ENCODE measurements around the gene FCN1.

Gene FCN1

DNA sequence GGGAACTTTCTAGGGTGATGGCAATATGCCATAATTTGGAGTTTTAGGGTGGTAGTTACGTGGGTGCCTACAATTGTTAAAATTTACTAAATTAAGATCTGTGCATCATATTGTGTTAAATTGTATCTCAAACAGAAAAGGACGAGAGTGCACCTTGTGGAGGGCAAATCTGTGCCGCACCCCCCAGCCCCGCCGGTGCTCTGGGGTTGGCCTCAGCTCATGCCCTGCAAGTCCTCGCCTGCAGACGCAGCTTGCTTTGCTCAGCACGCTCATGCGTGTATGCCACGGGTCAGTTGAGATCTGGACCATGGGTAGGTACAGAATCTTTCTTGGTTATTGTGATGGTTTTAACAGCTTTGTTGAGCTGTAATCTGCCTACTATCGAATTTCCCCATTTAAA is 33.7 kb upstream of the FCN1 start:
- DNase-seq (ENCODE audit: low spot score): no peak

DNA sequence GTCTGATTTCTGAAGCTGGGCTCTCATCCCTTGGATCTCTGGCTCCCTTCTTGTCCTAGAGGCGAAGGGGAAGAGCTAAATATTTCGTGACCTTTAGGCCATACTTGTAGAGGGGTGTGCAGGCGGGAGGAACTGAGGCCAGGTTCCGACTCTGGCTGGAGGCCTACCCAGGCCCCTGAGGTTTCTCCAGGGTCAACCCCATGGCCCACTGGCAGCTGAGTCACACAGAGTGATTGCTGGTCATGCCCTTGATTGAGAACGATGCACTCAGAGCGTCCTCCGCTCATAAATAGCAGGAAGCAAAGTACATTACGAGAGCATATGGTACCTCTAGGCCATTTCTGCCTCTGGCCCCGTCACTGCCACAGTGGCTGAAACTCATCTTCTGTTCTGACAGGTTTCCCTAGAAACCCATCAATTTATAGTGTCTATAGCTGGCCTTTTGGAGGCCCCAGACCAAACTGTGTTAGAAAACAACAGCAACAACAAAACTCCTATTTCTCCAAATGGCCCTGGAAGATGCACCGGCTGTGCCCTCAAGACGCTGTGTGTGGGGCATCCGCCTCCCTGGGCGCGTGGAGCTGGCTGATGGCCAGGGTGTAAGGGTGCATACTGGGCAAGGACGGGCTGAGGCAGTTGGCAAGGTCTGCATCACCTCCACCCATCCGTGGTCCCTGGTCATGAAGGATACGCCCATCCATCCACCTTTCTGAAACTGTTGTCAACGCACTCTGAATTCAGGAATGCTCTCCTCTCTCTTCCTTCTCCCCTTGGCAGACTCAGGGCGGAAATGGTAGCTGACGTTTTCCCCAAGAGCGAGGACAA is 32.9 kb upstream of the FCN1 start:
- DNase-seq (ENCODE audit: low spot score): no peak

DNA sequence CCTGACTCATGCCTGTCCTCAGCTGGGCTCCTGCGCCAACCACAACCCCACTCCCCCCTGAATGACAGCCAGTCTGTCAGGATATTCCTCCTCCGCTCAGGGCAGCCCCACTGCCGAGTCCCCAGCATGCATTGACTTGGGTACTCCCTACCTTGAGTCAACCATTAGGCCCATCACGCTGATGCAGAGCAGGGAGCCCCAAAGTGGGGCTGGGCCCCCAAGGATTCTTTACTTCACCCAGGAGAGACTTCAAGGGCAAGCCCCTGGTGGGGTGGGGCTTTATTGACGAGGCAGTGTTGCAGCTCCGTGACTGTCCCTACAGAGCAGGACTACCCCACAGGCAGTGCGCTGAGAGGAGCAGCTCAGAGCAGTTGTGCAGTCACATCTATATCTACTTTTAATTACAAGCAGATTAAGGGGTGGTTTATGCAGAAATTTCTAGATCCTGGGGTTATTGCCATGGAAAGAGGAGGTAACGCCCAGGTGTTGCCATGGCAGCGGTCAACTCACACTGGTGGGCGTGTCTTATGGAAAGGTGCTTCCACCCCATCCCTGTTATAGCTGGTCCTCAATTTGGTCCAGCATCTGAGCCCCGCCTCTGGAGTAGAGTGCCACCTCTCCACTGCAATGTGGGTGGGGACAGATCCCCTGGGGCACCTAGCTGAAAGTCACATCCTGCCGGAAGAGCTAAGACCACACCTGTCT is 32.1 kb upstream of the FCN1 start:
- no peak for DNase-seq (ENCODE audit: low spot score)

DNA sequence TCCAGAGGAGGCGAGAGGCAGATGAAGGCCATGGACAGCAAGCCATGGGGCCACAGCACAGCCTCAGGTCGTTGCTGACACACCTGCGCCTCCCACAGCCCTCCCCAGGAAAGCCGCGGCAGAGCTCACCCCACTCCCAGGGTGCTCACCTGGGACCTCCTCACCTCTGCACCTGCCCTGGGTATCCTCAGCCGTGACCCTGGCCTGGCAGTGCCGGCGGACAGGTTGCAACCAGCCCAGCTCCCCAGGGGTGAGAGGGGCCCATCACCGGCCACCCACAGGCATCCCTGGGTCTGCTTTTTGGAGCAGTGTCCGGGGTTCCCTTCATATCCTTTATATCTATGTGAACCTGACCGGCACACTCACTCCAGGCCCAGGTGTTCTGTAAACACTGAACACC is 30.4 kb upstream of the FCN1 start:
- DNase-seq (ENCODE audit: low spot score): no peak

DNA sequence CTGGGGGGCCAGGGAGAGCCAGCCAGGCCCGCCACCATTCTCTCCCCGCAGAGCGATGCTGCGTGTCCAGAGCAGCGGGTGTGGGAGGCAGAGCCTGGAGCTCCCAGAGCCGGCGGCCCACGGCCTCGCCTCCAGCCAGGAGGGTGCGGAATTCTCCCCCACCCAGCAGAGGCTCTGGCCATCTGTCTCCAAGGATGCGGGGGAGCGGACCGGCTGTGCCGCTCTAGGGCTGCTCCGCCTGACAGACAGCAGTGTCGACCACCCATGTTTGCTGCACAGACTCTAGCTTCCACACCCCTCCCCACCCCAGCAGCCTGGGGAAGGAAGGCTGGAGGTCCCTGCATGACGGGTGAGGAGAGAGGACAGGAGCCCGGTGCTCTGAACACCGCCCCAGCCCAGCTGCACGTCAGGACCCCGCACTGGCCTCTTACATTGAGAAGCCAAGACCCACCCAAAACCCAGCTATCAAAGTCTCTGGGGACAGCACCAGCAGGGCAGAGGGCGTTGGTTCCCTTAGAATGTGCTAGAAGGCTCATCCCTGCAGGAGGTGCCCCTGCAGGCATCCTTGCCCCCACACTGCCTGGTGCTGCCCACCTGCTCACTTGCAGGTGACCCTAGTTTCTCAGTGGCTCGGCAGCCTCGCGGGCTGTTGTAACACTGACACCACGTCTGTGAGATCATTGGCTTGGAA is 29.7 kb upstream of the FCN1 start:
- no peak for DNase-seq (ENCODE audit: low spot score)

DNA sequence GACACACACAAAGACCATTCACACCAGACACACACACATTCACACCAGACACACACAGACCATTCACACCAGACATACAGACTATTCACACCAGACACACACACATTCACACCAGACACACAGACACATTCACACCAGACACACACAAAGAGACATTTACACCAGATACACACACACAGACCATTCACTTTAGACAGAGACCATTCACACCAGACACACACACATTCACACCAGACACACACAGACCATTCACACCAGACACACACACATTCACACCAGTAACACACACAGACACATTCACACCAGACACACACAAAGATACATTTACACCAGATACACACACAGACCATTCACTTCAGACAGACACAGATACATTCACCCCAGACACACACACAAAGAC is 29.0 kb upstream of the FCN1 start:
- DNase-seq (ENCODE audit: low spot score): no peak

DNA sequence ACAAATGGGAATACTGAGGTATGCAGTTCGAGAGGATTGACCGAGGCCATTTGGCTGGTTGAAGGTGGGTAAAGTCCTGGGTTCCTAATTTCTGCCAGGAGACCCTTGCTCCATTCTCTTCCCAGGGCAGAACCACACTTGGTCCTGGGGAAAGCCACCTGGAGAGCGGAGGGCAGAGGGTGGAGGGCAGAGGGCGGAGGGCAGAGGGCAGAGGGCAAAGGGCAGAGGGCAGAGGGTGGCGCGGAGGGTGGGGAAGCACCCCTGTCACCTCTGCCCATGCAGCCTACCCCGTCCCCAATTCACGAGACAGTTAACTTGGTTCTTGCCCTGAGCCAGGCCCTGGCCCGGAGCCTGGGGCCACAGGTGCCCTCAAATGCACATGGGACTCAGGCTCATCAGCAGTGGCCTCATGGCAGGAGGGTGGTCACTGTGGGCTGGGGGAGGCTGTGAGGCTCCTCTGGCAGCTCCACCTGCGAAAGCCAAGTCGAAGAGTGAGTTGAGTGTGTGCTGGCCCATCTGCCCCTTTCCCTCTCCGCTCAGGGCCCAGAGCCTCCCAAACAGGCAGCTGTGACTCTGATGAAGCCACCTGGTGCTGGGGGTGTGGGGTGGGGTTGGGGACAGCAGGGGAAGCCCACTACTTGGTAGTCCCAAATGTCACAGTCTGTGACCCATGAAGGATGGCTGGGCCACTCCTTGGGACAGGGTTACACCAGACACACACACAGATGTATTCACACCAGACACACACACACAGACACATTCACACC is 28.0 kb upstream of the FCN1 start:
- no peak for DNase-seq (ENCODE audit: low spot score)

DNA sequence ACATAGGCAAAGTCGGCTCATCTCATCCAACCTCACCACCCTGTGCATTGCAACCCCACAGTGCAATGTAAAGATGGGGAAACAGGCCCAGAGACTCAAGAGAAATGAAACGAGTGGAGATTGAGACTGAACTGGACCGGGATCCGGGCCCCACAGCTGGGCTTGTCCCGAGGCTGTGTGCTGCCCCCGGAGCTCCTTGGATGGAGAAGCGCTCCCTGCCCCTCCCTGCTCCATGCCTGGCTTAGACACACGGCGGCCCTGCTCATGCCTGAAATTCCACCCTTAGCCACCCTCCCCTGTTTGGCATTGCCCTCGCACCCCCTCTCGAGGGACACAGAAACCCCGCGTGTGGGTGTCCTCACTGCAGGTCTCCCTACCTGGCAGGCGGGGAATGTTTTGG is 27.2 kb upstream of the FCN1 start:
- DNase-seq (ENCODE audit: low spot score): no peak

DNA sequence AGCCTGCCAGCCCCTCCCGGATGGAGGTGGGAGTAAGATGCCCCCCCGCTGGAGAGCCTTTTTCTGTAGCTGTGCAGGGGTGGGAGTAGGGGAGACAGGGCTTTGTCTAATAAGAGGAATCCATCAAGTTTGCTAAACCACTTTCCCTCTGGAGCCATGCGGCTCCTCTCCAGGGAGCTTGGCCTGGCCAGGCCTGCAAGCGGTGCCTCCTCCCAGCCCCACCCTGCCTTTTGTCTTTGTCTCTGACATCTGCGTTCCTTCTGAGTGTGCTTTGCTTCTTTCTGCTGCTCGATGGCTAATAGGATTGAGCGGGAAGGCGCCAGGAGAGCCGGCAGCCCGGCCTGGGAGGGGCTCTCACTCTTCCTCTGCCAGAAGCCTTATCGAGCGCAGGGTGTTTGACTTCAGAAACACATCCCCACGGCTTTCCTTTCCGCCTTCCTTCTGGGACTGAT is 26.7 kb upstream of the FCN1 start:
- DNase-seq (ENCODE audit: low spot score): no peak

DNA sequence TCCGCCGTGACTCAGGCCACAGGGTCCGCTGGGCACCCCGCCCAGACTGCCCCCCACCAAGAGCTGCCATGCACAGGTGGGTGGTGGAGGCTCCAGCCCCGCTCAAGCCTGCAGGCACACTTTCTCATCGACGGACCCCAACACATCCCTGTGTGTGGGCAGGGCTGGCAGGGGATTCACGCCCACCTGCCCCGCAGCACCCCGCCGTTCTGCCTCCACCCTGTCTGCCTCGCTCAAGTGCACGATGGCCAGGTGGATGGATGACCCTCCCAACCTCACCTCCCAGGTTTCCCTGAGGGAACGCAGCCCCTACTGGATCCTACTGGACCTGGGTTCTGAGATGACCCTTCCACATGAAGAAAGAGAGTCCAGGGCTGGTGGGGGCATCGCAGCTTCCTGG is 26.1 kb upstream of the FCN1 start:
- no peak for DNase-seq (ENCODE audit: low spot score)

DNA sequence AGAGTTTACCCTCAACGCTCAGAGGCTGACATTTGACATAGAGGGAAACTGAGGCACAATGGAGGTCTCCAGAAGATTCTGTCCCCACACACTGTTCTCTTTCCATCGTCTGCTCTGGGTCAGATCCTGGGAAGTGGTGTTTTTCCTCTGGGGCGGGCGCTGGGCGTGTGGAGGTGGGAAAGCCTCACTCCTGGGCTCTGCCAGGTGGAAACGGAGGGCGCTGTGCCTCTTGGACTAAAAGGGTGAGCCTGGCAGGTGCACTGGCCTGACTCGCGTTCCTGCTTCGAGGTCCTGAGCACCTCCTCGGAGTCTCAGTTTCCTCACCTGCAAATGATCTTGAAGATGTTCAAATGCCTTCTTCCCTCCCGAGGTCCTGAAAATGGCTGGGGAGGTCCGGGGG is 25.7 kb upstream of the FCN1 start:
- DNase-seq (ENCODE audit: low spot score): no peak

DNA sequence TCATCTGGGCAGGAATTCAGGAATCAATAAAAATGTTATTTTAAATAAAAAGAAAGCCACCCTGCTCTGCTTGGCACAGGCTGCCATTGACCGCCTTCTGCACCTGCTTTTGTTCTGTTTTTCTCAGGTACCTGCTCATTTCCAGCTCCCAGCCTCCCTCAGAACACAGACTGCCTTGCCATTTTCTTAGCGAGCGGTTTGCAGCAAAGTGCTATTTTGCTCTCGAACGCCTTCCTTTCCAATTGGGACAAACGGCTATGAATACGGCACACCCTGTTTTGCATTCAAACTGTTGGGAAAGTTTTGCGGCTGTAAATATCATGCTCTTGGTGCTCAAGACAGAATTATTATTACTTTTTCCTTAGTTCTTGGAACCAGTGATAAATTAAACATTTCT is 25.1 kb upstream of the FCN1 start:
- no peak for DNase-seq (ENCODE audit: low spot score)

DNA sequence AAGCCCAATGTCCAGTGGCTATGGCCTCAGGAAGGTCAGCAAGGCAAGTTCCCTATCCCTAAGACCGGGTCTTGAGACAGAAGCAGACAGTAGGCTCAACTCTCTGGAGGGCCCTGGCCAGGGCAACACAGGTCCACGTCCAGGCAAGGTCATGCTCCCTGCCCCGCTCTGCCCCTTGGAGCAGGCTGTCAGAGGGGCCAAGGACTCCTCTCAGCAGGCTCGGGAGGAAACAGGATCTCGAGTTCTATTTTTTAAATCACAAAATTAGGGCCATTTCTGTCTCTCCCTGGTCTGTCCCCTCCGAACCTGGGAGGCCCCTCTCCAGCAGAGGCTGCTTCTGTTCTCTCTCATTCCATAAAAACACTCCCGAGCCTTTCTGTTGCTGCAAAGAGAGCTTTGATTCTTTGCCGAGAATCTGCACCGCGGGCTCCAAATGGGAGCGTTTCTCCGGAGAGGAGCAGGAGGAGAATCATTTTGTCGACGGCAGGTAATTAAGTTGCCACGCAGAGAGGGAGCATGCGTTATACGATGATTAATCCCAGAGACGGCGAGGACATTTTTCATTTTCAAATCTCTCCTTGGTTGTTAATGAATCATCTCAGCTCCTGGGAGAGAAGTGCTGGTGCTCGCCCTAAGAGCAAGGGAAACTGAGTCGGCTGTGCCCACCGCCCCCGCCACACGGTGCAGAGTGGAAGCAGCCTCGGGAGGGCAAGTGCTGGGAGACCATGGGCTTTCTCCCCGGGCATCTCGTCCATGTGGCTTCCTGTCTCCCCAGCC is 24.5 kb upstream of the FCN1 start:
- DNase-seq (ENCODE audit: low spot score): no peak

DNA sequence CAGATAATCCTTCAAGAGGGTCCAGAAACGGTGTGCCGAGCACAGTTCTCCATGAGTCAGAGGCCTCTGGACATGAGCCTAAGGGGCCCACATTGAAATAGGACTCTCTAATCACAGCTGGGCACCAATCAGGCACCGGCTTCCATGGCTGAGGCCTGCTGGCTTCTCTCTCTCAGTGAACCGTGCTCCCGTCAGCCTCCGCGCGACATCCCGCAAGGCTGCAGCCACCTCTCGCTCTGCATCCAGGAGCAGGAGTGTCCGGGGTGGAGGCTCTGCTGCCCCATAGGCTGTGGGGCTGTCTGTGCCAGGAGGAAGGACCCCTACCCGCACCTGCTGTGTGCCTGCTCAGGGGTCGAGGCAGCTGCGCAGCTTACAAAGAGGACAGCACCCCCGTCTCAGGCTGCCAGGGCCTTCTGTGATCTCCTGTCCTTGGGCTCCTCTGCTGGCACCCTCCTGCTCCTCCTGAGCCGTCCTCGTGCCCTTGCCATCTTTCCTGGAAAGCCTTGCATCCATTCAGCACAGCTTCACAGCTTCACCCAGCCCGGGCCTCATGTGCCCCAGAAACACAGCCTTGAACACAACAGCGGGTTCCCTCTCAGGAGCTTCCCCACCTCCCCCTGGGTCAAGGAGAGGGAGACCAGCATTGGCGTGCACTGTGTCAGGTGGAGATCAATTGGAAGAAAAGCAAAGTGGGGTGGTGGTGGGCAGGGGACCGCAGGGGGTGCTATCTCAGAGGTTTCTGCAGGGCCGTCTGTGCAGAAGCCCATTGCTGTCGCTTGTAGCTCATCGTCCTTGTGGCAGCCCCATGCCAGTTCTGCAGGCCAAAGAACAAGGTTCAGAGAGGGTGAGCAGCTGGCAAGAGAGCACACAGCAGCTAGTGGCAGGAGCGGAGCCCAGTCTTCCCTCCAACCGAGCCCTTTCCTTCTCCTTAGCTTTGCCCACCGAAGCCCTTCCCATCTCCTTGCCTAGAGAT is 22.8 kb upstream of the FCN1 start:
- no peak for DNase-seq (ENCODE audit: low spot score)

DNA sequence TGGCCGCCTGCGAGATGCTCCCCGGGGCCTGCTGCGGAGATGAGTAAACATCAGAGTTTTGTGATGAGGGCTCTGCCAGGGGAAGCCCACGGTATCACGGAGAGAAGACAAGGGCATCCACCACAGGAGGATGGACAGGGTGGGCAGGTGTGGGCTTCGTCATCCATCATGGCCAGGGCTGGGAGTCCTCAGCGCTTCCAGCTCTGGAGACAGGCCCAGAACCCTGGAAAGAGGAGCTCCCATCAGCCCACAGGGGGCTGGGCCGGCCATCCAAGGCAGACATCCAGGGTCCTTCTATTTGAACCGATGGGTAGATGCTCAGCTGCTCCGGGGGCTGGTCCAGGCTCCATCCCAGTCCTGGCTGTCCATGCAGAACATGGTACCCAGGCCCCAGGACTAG is 22.1 kb upstream of the FCN1 start:
- no peak for DNase-seq (ENCODE audit: low spot score)

DNA sequence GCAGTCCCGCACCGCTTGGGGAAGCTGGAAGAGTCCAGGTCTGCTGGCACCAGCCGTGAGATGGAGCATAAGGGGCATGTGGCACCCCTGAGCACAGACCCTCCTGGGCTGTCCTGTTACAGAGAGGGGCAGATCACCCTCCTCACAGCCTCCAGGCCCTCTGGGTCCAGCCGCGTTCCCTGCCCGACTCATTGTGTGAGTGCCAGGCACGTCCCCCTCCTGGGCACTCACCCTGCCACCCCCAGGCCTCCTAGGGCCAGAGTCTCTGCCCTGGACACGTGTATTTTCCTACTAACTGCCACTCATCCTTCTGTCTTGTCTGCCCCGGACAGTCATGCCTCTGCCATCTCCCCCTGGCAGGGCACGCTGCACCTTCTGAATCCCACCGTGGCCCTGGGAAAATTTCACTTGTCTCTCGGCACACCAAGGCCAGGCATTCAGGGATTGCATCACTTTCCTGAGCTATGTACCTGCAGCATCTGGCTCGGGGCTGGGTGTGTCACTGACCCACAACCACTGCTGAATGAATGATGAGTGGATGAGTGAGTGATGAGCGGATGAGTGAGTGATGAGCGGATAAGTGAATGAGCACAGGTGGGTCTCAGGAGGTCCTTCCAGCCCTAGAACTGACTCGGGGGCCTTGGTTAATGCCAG is 21.5 kb upstream of the FCN1 start:
- DNase-seq (ENCODE audit: low spot score): no peak

DNA sequence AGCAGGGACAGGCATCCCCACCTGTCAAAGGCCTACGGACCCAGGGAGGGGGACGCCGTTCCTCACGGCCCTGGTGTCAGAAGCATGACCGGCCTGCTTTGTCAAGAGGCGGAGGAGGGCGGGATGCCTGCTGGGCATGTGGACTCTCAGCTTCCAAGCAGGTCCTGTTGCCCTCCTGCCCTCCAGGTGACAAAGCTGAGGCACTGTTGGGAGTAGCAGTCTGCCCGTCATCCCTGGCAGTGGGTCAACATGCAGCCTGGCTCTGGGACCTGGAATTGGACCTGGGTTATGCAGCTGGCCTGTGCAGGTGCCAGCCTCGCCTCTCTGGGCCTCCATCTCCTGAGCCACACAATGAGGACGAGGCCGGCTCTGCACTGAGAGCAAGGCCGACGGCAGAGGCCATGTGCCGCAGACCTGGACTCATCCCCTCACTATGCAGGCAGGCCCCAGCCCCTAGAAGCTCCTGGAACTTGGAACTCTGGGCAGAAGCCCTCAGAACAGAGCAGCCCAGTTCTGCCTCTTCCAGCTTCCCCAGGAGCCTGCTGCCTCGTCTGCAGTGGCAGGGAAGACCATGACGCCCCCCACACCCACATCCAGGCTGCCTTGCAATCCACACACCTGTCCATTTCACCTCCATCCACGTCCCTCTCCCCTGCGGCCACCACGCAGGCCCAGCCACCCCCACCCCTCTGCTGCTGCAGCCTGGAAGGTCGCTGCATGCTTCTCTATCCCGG is 20.8 kb upstream of the FCN1 start:
- no peak for DNase-seq (ENCODE audit: low spot score)

DNA sequence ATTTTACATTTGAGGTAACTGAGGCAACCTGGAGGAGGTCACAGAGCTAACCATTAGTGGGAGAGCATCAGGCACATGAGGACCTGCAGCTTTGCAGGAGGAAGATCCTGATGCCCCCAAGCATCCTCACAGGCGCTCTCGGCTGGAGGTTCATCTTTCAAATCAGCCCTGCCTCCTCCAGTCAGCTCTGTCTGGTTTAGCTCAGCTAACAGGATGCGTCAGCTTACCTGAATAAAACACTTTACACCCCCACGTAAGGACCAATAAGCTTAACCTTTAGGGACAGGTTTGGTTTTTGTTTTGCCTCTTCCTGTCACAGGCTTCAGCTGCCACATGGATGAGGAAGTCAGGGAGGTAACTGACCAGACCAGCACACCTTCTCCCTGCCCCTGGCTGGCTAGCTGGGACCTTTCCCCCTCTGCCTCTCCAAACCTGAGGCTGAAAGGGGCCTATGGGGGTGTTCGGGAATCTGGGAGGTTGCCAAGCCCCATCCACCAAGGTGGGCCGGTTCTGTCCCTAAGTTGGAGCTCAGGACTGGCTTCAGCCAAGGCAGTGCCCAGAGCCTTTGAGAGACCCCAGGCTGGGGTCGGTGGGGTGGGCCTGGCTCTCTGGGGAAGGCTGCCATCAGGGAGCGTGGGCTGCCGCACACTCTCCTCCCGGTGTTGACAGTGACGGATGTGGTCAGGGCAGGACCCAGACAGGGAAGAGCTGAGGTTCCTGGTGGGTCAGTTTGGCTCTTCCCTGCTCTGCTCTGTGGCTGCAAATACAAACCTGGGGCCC is 20.0 kb upstream of the FCN1 start:
- no peak for DNase-seq (ENCODE audit: low spot score)
